ENCODE measurements around the gene PITPNC1. TPM values are rescaled to one million over a fixed set of nuclear protein-coding genes. Genes with fewer than 3 reads are reported as not detected.

The PITPNC1 gene
- total and polyA plus RNA-seq, 2 donors (not counting 3 experiments of a cell fraction or from before 2014, with no cell fraction given): 2.4 to 9.6 TPM

- CTCF ChIA-PET: no interaction called here
- no peaks in the 10 kb centered on the region for H4K20me1 ChIP-seq (replicated peaks; ENCODE audit: control insufficient read depth, extremely low read depth, insufficient read depth, low read length)
These were observed 275.4 kb downstream of the PITPNC1 start for GRCh38 chr17:67652433-67652832.

More at GRCh38 chr17:67652433-67652832, 275.4 kb downstream of the PITPNC1 start:
- Histone ChIP-seq H3K27me3 (ENCODE audit: control insufficient read depth in 2 of 2, insufficient read depth in 2 of 2, low read length in 2 of 2) (no peaks in the 10 kb centered on the region), H3K4me1 (ENCODE audit: control insufficient read depth, extremely low read depth, insufficient read depth, low read length) (no peaks in the 10 kb centered on the region), H3K4me3 (replicated peaks in 1 of 3; ENCODE audit: insufficient read depth in 1 of 3, low read depth in 1 of 3, low read length in 3 of 3) (no peak overlapping the region), H2AFZ (ENCODE audit: low read depth, low read length) (no peak overlapping the region), H3K4me2 (ENCODE audit: insufficient read depth, low read length) (no peak overlapping the region), H3K9me1 (replicated peaks; ENCODE audit: control insufficient read depth, extremely low read depth, insufficient read depth, low read length) (no peaks in the 10 kb centered on the region), H3K36me3 (ENCODE audit: control insufficient read depth in 2 of 2, extremely low read depth in 1 of 2, insufficient read depth in 2 of 2, low read length in 2 of 2) (no peaks in the 10 kb centered on the region), H3K9ac (replicated peaks; ENCODE audit: extremely low read depth, insufficient read depth, low read length) (no peak overlapping the region), H3K9me3 (replicated peaks; ENCODE audit: control insufficient read depth, insufficient read depth, low read length) (no peaks in the 10 kb centered on the region), H3K27ac (ENCODE audit: insufficient read depth, low read depth, low read length) (no peak overlapping the region), H3K79me2 (ENCODE audit: control insufficient read depth, insufficient read depth, low read length) (no peaks in the 10 kb centered on the region)
- POLR2A ChIA-PET: no interaction called here
- no TSS peak for BruUV-seq (replicated peaks)
- dilution Hi-C loops (cut with MboI; ENCODE audit: extremely low pct_ligation_motif_present, low sequenced_read_pairs): no loop called here
- intact Hi-C loops (cut with micrococcal nuclease): no loop called here
- TF ChIP-seq POLR2AphosphoS5 (IDR thresholded peaks at IDR 0.05; ENCODE audit: insufficient read depth, low read depth, low read length) (no peak), JUN (IDR thresholded peaks at IDR 0.05; ENCODE audit: borderline replicate concordance, insufficient read depth, insufficient read length, low read depth) (no peak), CTCF (IDR thresholded peaks at IDR 0.05; ENCODE audit: extremely low read depth in 1 of 2, insufficient read depth in 1 of 2, low read depth in 1 of 2, low read length in 2 of 2) (no peak), FOS (IDR thresholded peaks at IDR 0.05; ENCODE audit: borderline replicate concordance, insufficient read depth, low read length) (no peak), MAX (IDR thresholded peaks at IDR 0.05; ENCODE audit: insufficient read depth, insufficient read length) (no peak), POLR2A (IDR thresholded peaks at IDR 0.05; ENCODE audit: low read depth, low read length) (no peak), MYC (IDR thresholded peaks at IDR 0.05; ENCODE audit: low read depth, low read length) (no peak), EZH2 (IDR thresholded peaks at IDR 0.05; ENCODE audit: borderline replicate concordance, low read depth, low read length, severe bottlenecking) (no peak), GATA2 (IDR thresholded peaks at IDR 0.05; ENCODE audit: insufficient read depth, insufficient read length, low read depth, low read length) (no peak)
- FAIRE-seq: no peak
- no peak for DNase-seq (ENCODE audit: low read depth, low spot score)

All from endothelial cell of umbilical vein (primary cell).